ENCODE data around the gene MMP24. TPM values are rescaled to one million over a fixed set of nuclear protein-coding genes. Genes with fewer than 3 reads are reported as not detected.

Gene MMP24
- polyA plus RNA-seq, 3 donors = 1.6 to 2.6 (median 1.8) TPM

DNA sequence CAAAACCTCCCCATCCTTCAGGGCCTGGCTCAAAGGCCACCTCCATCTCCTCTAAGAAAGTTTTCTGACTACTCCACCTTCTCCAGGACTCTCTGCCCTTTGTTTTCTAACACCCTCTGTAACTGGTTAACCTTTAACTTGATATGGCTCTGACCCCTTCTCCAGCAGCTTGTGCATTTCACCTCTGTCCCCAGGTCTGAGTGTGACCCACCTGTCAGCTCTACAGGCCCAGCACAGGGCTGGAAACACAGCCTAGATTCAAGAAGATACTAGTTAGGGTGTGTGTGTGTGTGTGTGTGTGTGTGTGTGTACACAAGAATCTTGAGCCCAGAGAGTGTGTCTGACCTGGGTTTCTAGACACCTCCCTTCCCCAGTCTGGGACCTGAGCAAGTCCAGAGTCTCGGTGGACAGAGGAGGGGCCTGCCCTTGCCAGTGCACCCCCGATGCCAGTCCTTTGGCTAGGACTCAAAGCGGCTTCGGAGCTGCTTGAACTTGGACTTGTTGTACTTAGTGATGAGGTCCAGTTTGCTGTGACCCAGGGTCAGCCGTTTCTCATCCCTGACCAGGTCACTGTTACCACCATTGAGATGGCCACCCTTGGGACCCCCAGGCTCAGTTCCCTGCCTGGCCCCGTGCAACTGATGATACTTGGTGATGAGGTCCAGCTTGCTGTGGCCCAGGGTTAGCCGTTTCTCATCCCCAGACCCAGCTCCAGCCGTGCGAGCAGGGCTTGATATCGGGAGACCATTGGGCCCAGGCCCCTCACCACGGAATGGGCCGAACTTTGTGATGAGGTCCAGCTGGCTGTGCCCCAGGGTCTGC, 59.8 kb downstream of the MMP24 start:
- DNase-seq (ENCODE audit: extremely low read depth in 1 of 11, low read depth in 9 of 11, low spot score in 4 of 11) = no peak

DNA sequence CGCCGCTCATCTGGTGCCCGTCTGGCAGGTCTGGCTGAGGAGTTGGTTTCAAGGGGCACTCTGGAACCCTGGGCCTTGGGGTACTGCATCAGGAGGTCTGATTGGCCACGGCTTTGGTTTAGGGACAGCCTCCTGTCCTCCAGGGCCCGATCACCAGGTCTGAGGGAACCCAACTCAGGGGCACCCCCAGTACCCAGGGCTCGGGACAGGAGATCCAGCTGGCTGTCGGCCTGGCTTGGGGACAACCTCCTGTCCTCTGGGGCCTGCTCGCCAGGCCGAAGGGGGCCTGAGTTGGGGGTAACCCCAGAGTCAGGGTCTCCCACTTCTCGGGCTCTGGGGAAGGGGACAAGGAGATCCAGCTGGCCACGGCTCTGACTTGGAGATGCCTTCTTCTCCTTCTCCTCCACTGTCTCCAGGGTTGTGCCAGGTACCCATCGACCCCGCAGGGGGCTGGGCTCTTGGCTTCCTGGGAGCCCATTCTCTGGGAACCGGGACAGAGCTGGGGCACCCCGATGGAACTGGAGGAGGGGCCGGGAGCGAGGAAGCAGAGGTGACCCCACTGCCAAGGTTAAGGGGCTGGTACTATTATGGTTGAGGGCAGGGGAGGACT, 60.5 kb downstream of the MMP24 start:
- DNase-seq (ENCODE audit: extremely low read depth in 1 of 11, low read depth in 9 of 11, low spot score in 4 of 11) = no peak

DNA sequence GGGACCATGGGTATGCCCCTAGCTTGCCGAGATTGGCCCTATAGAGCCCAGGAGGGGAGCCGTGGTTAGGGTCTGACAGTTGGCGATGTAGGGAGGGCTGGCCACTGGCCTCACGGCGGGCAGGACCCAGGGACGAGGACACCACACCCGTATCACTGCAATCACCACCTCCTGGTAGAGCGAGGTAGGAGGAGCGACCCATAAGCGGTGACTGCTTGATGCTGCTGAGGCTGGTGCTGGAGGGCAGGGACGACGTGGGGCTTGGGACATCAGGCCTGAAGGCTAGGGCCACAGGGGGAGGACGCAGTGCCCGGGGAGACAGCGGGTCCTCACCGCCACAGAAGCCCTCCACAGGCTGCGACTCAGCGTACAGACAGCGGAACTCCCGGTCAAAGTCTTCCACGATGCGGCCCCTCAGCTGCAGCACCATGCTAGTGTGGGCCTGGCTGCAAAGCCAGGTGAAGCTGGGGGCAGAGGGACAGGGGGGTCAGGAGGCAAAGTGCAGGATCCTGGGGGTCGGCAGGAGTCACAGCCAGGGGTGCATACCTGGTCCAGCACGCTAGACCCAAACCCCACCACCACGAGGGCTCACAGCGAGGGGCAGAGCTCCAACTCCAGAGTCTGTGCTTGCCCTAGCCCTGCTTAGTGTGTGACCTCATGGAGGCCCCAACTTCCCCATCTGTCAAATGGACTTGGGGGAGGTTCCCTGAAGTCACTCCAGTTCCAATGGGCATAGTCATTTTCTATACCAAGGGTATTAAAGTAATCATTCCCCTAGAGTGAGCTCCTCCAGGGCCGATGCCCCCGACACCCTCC, 61.2 kb downstream of the MMP24 start:
- no peak for DNase-seq (ENCODE audit: extremely low read depth in 1 of 11, low read depth in 9 of 11, low spot score in 4 of 11)

DNA sequence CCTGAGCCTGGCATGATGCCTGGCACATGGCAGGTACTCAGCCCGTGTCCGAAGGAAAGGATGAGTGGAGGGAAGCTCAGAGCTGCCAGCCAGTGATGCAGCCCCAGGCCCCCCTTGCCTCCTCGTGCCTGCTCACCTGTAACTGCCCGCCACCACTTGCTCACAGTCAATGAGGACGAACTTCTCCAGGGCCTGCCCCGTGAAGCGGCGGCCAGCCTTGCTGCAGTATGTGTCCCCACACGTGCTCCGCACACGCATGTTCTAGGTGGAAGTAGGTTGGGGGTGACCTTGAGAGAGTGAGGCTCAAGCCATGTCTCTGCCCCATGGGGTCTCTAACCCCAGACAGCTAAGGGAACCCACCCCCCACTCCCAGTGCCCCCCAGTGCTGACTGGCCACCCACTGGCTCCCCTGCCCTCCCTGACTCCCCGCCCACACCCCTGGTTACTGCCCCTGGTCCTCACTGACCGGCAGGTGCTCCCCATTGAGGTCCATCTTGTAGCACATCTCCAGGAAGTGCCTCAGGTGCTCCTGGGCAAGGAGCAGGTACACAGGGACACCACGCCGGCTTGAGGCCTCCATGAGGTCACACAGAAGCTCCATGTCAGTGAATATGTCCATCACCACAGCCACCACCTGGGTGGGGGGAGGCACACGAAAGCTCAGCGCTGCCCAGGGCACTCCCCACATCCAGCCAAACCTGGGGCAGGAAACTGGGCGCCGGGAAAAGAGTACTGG, 62.0 kb downstream of the MMP24 start:
- DNase-seq (ENCODE audit: extremely low read depth in 1 of 11, low read depth in 9 of 11, low spot score in 4 of 11) = no peak

DNA sequence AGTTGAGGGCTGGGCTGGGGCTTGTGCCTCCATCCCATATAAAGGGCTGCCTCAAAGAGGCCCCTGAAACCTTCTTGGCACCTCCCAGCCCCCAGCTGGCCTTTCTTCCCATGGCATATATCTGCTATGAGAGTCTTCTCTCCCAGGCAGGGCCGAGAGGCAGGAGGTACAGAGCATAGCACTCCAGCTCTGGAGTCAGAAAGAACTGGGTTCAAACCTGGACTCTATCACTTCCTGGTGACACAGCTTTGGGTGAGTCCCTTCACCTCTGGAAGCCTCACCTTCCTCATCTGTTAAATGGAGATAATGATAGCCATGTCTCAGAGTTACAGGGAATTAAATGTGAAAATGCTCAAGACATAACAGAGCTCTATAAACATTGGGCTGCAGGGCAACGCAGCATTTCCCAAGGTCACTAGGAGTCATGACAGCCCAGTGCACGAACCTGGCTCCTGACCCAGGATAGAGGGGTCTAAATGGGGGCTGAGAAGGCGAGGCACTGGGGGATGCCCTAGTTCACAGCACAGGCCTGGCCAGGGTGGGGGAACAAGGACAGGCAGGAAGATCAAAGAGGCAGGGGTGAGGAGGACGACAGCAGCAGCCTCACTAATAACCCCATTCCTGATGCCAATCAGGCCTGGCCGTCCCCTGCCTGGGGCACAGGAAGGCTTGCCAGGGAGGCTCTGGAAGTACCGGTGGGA, 63.8 kb downstream of the MMP24 start:
- no peak for DNase-seq (ENCODE audit: extremely low read depth in 1 of 11, low read depth in 9 of 11, low spot score in 4 of 11)

DNA sequence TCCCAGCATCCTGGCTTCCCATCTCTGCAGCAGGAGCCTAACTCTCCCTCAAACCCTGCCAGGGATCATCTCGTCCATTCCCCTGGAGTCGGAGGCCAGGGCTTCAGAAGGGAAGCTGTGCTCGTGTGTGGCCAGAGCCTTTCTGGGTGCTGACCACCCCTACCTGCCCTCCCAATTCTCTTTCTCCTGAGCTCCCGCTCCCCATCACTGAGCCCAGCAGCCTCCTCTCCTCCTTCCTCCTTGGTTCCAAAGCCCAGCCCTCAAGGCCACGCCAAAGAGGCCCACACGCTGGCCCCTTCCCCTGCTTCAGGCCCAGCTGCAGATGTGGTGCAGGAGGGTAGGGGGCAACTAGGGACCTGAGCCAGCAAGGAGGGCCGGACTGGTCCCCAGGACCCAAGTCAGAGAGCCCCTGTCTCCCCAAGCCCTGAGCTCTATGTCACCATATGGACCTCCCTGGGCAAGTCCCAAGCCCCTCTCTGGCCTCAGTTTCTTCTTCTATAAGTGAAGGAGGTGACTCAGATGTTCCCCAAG, 64.5 kb downstream of the MMP24 start:
- DNase-seq (ENCODE audit: extremely low read depth in 1 of 11, low read depth in 9 of 11, low spot score in 4 of 11) = no peak

DNA sequence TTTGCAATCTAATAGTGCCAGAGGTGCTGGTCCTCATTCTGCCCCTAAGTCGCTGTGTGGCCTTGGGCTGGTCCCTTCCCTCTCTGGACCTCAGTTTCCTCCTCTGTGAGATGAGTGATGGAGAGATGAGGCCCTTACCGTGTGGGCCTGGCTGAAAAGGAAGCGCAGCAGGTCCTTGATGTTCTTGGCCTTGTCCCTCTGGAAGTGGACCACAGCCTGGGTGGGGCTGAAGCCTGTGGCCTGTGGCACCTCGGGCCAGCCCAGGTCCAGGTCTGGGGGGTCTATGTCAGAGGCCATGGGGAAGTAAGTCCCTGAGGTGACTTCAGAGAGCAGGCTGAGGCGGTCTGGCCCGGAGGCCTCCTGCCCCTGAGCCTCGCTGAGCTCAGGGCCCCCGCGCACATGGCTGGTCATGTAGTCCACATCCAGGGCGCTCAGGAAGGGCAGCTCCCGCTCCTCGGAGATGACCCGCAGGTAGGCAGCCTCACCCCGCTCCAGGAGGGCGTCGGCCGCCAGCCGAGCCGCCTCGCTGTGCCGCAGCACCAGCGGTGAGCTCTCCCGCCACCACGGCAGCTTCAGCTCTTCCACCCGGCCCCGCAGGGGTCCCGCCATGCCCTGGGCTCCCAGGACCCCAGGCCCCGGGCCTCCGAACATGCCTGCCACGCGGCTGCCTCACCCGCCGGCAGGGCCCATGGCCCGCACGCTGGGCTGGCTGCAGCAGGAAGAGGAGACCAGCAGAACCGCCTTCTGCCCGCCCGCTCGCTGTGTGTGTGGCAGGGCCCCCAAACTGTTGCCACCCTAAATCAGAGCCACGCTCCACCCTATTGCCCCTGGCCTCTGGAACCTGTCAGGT, 65.4 kb downstream of the MMP24 start, which contains the start of gene FAM83C:
Gene FAM83C (minus strand): TSS at position 772 of the 850 bp plus-strand sequence. CDS start 121 bp downstream, at position 651.
- no peak for DNase-seq (ENCODE audit: extremely low read depth in 1 of 11, low read depth in 9 of 11, low spot score in 4 of 11)

DNA sequence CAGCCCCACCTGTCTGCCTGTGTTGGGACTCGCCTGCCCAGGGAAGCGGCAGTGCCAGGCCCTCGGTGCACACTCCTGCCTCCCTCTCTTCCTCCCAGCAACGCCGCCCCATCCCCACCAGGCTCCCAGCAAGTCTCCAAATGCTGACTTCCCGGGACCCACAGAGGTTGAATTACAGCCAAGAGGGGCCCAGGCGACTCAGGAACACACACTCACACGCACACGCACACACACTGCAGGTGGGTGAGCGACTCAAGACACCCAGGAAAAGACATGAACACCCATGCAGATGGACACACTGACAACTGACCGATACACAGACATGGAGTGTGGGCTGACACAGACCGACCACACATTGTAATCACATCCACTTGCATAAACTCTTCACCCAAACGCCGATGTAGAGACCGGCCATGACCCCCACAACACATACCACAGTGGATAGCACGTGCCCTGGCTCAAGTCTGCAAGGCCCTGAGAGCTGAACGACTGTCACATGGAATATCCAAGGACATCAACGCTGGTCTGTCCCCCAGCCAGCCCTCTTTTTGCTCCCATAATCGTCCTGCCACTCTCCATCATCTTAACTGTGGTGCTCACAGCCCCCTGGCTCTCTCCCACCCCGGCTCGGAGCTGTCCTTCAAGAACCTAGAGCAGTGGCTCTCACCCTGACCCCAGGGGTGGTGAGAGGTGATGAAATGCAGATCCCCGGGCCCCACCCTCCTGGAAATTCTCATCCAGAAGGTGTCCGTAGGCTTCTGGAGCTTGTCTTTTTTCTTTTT, 66.2 kb downstream of the MMP24 start:
- DNase-seq (ENCODE audit: extremely low read depth in 1 of 11, low read depth in 9 of 11, low spot score in 4 of 11) = no peak

DNA sequence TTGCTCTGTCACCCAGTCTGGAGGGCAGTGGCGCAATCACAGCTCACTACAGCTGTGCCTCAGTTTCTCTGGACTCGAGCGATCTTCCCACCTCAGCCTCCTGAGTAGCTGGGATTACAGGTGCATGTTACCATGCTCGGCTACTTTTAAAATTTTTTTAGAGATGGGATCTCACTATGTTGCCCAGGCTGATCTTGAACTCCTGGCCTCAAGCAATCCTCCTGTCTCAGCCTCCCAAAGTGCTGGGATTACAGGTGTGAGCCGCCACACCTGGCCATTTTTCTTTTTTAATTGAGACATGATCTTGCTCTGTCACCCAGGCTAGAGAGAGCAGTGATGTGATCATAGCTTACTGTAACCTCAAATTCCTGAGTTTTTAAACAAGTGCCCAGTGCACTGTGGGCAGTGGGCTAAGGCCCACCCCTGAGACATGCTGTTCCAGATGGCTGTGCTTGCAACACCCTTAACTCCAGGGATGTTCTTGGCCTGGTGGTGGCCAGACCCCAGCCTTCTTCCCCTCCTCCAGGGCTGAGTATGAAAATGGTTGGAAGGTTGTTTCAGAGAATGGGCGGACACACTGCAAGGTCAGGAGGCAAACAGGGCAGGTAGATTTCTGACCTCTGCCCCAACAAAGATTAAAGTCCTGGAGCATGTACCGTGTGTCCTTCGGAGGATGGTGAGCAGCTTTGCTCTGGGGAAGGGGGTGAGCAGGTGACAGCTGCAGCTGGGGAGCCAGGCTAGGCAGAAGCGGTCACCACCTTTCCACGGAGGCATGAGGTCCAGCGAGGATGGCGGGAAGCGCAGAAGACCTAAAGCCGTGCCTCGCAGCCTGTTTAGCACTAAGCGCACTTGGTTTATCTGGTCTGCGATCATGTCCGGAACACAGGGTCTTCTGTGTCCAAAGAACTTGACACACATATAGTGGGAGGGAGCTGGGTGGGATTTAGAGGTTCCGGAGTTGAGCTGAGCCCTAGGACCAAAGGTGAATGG, 67.1 kb downstream of the MMP24 start:
- no peak for DNase-seq (ENCODE audit: extremely low read depth in 1 of 11, low read depth in 9 of 11, low spot score in 4 of 11)

DNA sequence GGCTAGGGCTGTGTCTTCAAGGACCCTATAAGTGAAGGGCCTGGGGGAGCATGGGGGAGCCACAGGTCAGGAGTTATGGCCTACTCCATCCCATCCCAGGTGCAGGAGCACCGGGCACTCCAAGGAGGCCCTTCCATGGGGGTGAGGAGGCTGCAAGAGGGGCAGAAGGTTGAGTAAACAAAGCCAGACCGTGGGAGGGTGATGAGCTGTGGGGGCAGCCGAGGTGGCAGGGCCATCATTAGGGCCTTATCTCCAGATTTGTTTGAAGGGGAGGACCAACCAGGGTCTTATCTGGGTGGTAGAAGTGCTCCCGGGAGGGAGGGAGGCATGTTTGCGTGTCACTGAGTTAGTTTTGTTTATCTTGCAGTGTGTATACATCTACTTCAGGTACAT, 67.8 kb downstream of the MMP24 start:
- no peak for DNase-seq (ENCODE audit: extremely low read depth in 1 of 11, low read depth in 9 of 11, low spot score in 4 of 11)

DNA sequence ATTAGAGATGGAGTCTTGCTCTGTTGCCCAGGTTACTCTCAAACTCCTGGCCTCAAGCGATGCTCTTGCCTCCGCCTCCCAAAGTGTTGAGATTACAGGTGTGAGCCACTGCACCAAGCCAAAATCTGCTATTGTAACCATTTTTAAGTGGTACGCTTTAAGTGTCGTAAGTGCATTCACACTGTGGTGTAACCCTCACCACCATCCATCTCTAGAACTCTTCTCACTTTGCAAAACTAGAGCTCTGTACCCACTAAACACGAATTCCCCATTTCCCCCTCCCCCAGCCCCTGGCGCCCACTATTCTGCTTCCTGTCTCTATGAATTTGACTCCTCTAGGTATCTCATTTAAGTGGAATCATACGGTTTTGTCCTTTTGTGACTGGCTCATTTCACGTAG, 68.6 kb downstream of the MMP24 start:
- no peak for DNase-seq (ENCODE audit: extremely low read depth in 1 of 11, low read depth in 9 of 11, low spot score in 4 of 11)

DNA sequence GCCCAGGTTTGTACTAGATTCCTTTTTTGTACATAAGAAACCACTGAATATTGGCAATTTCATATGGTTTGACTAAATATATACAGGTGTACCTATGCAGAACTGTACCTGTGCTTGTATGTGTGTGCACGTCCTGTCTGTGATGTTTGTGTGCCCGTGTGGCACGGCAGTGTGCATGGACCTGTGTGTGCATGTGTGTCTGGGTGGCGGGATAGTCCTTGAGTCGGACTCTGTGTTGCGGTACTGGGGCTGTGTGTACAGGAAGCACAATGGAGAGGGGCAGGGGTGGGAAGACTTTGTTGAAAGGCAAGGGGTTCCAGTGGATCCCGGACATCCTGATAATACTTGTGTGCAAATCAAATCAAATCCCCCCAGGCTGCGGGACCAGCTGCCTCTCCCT, 69.2 kb downstream of the MMP24 start:
- no peak for DNase-seq (ENCODE audit: extremely low read depth in 1 of 11, low read depth in 9 of 11, low spot score in 4 of 11)

DNA sequence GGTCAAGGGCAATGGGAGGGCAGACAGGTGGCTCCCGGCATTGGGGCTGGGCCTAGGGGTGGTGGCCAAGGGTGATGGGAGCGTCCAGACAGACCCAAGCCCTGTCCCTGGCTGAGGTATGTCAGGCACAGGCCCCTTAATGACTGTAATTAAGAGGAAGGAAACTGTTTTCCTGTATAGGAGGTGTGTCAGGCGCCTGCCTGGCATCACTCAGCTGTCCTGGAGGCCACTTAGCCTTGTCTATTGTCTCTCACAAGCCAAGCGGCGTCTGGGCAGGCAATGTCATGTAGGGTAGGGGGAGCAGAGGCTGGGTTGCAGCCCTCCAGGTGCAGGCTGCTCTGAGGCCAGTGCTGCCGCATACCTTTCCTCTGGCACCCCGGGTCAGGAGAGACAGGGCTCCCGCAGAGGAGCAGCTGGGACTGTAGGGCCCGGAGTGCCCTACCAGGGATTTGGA, 69.6 kb downstream of the MMP24 start:
- DNase-seq (ENCODE audit: extremely low read depth in 1 of 11, low read depth in 9 of 11, low spot score in 4 of 11) = no peak

DNA sequence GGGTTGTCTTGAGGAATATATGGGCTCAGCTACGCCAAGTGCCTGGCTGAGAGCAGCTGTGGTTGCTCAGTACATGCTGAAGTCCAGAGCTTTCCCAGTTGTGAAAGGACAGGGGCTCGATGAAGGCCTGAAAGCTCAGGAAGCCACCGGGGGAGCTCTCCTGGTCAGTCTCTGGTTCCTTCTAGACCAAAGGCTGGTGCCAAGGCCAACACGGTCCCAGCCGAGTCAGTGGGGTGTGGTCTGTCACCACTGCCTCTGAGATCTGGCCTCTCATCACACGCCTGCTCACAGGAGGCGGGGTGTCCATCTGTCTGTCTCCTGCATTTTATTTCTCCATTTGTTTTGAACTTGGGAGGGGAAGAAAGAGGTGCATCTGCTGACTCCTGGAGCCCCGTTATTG, 70.7 kb downstream of the MMP24 start:
- no peak for DNase-seq (ENCODE audit: extremely low read depth in 1 of 11, low read depth in 9 of 11, low spot score in 4 of 11)

DNA sequence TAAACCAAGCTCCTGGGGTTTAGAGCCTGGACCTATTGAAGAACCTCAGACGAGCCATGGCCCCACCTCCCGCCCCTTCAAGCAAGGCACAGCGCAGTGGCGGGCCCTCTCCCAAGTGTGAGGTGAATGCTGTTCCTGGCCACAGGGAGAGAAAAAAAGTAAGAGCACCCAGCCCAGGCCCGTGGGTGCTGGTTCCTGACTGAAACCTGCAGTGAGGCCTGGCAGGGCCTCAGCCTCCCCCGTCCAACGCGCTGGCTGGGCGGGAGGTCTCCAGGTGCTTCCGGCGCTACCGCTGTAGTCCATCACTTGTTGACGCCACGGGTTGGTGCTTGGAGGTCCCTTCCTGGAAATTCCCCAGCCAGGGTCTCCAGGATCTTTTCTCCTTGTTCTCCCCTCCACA, 71.2 kb downstream of the MMP24 start:
- no peak for DNase-seq (ENCODE audit: extremely low read depth in 1 of 11, low read depth in 9 of 11, low spot score in 4 of 11)

DNA sequence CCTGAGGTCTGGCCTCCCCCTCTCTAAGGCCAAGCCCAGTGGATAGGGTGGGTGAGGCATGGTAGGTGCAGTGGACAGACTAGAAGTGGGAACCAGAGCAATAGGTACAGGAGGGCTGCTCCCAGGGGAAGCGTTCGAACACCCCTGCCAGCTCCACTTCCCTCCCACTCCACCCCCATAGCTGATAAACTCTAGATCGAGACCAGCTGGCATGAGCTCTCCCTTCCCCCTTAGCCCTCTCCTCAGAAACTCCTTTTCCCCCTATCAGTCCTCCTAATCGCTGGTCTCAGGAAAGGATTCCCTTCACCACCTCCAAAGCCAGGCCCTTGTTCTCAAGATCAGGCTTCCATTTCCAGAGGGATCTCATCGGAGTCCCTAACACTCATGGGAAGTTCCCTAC, 71.8 kb downstream of the MMP24 start:
- DNase-seq (ENCODE audit: extremely low read depth in 1 of 11, low read depth in 9 of 11, low spot score in 4 of 11) = no peak

Measured in renal cortex interstitium (tissue), 11 donors.